Tibial nerve (tissue), 4 donors: ENCODE measurements around the gene ATP2A2.

Source experiments
- EP300 ChIP-seq, 2 donors: sonication (generic); formaldehyde crosslinking; IDR thresholded peaks; one replicate each; pipeline ENCODE4 v1.6.1; 2017; ENCODE audit warnings: antibody characterized with exemption in 2 of 2, mild to moderate bottlenecking in 1 of 2
- POLR2A ChIP-seq, 2 donors: fragments of 450-650 bp; IDR thresholded peaks; one replicate each; pipeline ENCODE4 v1.6.1; 2017; ENCODE audit warnings: antibody characterized with exemption in 2 of 2, mild to moderate bottlenecking in 2 of 2, moderate library complexity in 2 of 2
- TF ChIP-seq, protein P1 (sequence below), 5 experiments: fragments of 200-600 bp in 3 of 5; fragments of 450-650 bp in 2 of 5; sonication (generic) in 3 of 5; IDR thresholded peaks; one replicate each; pipeline ENCODE4 v1.5.1; 2016 to 2019; ENCODE audit warnings: antibody characterized with exemption in 5 of 5, mild to moderate bottlenecking in 3 of 5, moderate library complexity in 2 of 5

DNA sequence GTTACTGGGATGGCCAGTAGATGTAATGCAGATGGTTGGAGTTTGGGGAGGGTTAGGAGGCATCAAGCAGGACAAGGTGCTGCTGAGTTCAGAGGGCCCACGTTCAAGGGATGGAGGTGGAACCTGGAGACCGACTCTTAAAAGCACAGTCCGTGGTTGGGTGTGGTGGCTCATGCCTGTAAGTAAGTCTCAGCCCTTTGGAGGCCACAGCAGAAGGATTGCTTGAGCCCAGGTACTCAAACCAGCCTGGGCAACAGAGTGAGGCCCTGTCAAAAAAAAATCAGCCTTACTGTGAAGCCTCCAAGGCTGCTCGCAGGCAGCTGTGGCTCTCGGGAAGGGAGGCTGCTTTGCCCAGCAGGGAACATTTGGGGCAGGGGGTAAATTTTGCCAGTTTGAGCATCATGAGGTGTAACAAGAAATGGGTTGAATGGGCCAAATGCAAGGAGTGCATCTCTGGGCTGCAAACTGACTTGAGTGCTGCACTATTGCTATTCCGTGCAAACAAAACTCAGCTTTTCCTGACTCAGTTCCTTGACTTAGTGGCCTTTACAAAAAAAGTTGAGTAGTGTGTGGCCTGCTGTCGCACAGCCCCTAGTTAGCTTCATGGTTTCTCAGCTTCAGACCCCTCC, 67.5 kb downstream of the ATP2A2 start:
- TF ChIP-seq POLR2A (IDR thresholded peaks at IDR 0.05) (no peak), EP300 (IDR thresholded peaks at IDR 0.05) (no peak)
- TF ChIP-seq, protein P1, sequence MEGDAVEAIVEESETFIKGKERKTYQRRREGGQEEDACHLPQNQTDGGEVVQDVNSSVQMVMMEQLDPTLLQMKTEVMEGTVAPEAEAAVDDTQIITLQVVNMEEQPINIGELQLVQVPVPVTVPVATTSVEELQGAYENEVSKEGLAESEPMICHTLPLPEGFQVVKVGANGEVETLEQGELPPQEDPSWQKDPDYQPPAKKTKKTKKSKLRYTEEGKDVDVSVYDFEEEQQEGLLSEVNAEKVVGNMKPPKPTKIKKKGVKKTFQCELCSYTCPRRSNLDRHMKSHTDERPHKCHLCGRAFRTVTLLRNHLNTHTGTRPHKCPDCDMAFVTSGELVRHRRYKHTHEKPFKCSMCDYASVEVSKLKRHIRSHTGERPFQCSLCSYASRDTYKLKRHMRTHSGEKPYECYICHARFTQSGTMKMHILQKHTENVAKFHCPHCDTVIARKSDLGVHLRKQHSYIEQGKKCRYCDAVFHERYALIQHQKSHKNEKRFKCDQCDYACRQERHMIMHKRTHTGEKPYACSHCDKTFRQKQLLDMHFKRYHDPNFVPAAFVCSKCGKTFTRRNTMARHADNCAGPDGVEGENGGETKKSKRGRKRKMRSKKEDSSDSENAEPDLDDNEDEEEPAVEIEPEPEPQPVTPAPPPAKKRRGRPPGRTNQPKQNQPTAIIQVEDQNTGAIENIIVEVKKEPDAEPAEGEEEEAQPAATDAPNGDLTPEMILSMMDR (IDR thresholded peaks at IDR 0.05): no peak
